ENCODE measurements around the gene MAP2K7. TPM values are rescaled to one million over a fixed set of nuclear protein-coding genes. Genes with fewer than 3 reads are reported as not detected.
"Not testable (repeated sequence)": the region's sequence is repeated elsewhere in the genome, so short reads cannot be mapped to it uniquely, and the experiment has no call there.

Gene MAP2K7
- total RNA-seq, 2 donors from 2014 or later: 104 to 107 TPM

GRCh38 chr19:7911508-7912143 lies 7.9 kb downstream of the MAP2K7 start:
- Mint-ChIP-seq H3K27ac (no peak overlapping the region), H3K27me3 (peaks cover 6% of the 10 kb centered on the region), H3K4me1 (peaks cover 13% of the 10 kb centered on the region), H3K36me3 (ENCODE audit: low read depth) (peaks cover 11% of the 10 kb centered on the region), H3K4me3 (no peak overlapping the region)
- no peak for DNase-seq
- ATAC-seq: no peak
- no peaks in the 10 kb centered on the region for H3K9me3 ChIP-seq (ENCODE audit: control insufficient read depth, low read length, poor library complexity, severe bottlenecking)

GRCh38 chr19:7912144-7912696 lies 8.5 kb downstream of the MAP2K7 start:
- DNase-seq: no peak
- Mint-ChIP-seq H3K4me1 (peaks cover 13% of the 10 kb centered on the region), H3K27me3 (peaks cover 6% of the 10 kb centered on the region), H3K4me3 (no peak overlapping the region), H3K36me3 (ENCODE audit: low read depth) (peaks cover 11% of the 10 kb centered on the region), H3K27ac (no peak overlapping the region)
- H3K9me3 ChIP-seq (ENCODE audit: control insufficient read depth, low read length, poor library complexity, severe bottlenecking): no peaks in the 10 kb centered on the region
- no peak for ATAC-seq

- Mint-ChIP-seq H3K4me3 (peak overlapping the region; percentile 59), H3K27ac (no peak overlapping the region), H3K27me3 (peaks cover 6% of the 10 kb centered on the region), H3K36me3 (ENCODE audit: low read depth) (peaks cover 11% of the 10 kb centered on the region), H3K4me1 (peaks cover 11% of the 10 kb centered on the region)
- ATAC-seq (no peak), DNase-seq (no peak)
- no peaks in the 10 kb centered on the region for H3K9me3 ChIP-seq (ENCODE audit: control insufficient read depth, low read length, poor library complexity, severe bottlenecking)
Measured at GRCh38 chr19:7912697-7913564, 9.3 kb downstream of the MAP2K7 start.

GRCh38 chr19:7913652-7914051 lies 10.0 kb downstream of the MAP2K7 start:
- peaks cover 6% of the 10 kb centered on the region for H3K27me3 Mint-ChIP-seq
- H3K36me3 Mint-ChIP-seq (ENCODE audit: low read depth): peaks cover 11% of the 10 kb centered on the region
- peaks cover 14% of the 10 kb centered on the region for H3K4me1 Mint-ChIP-seq
- H3K4me3 Mint-ChIP-seq: no peak overlapping the region
- no peak overlapping the region for H3K27ac Mint-ChIP-seq
- ATAC-seq: no peak
- DNase-seq: no peak
- no peaks in the 10 kb centered on the region for H3K9me3 ChIP-seq (ENCODE audit: control insufficient read depth, low read length, poor library complexity, severe bottlenecking)

- ATAC-seq: no peak
- H3K36me3 Mint-ChIP-seq (ENCODE audit: low read depth): peaks cover 11% of the 10 kb centered on the region
Measured at GRCh38 chr19:7914099-7914498, 10.4 kb downstream of the MAP2K7 start.

GRCh38 chr19:7914598-7915045 lies 10.9 kb downstream of the MAP2K7 start, which contains the start of gene TGFBR3L:
TGFBR3L (plus strand) TSS chr19:7914830.
- peaks cover 6% of the 10 kb centered on the region for H3K27me3 Mint-ChIP-seq
- DNase-seq: no peak

More at GRCh38 chr19:7914099-7914498, 10.4 kb downstream of the MAP2K7 start:
- H3K27me3 Mint-ChIP-seq: peaks cover 6% of the 10 kb centered on the region
- H3K27ac Mint-ChIP-seq: no peak overlapping the region
- peaks cover 14% of the 10 kb centered on the region for H3K4me1 Mint-ChIP-seq
- no peaks in the 10 kb centered on the region for H3K9me3 ChIP-seq (ENCODE audit: control insufficient read depth, low read length, poor library complexity, severe bottlenecking)
- no peak overlapping the region for H3K4me3 Mint-ChIP-seq
- DNase-seq: no peak

GRCh38 chr19:7915250-7916102 lies 11.8 kb downstream of the MAP2K7 start:
- DNase-seq (no peak), ATAC-seq (no peak)
- H3K4me3 Mint-ChIP-seq: peak overlapping the region; percentile 86
- peak overlapping the region; percentile 14 for H3K27ac Mint-ChIP-seq
- no peaks in the 10 kb centered on the region for H3K9me3 ChIP-seq (ENCODE audit: control insufficient read depth, low read length, poor library complexity, severe bottlenecking)
- H3K4me1 Mint-ChIP-seq: peaks cover 20% of the 10 kb centered on the region
- peaks cover 10% of the 10 kb centered on the region for H3K27me3 Mint-ChIP-seq
- H3K36me3 Mint-ChIP-seq (ENCODE audit: low read depth): peaks cover 13% of the 10 kb centered on the region

More at GRCh38 chr19:7914598-7915045, 10.9 kb downstream of the MAP2K7 start, which contains the start of gene TGFBR3L:
- no peak for ATAC-seq
- H3K27ac Mint-ChIP-seq: no peak within 1 kb of the TSS
- H3K4me3 Mint-ChIP-seq: peak within 1 kb of the TSS; percentile 86
- peaks cover 11% of the 10 kb centered on the region for H3K36me3 Mint-ChIP-seq (ENCODE audit: low read depth)
- no peaks in the 10 kb centered on the region for H3K9me3 ChIP-seq (ENCODE audit: control insufficient read depth, low read length, poor library complexity, severe bottlenecking)
- peaks cover 15% of the 10 kb centered on the region for H3K4me1 Mint-ChIP-seq

- Mint-ChIP-seq H3K27ac (peak overlapping the region; percentile 14), H3K4me1 (peaks cover 22% of the 10 kb centered on the region), H3K36me3 (ENCODE audit: low read depth) (peaks cover 11% of the 10 kb centered on the region), H3K4me3 (peak overlapping the region; percentile 86), H3K27me3 (peaks cover 10% of the 10 kb centered on the region)
- DNase-seq (peak; percentile 46 to 57 (median 54)), ATAC-seq (no peak)
- H3K9me3 ChIP-seq (ENCODE audit: control insufficient read depth, low read length, poor library complexity, severe bottlenecking): no peaks in the 10 kb centered on the region
Measured at GRCh38 chr19:7916103-7916954, 12.7 kb downstream of the MAP2K7 start.

- Mint-ChIP-seq H3K27ac (no peak overlapping the region), H3K36me3 (ENCODE audit: low read depth) (peaks cover 8% of the 10 kb centered on the region), H3K4me3 (peak overlapping the region; percentile 86), H3K4me1 (peaks cover 24% of the 10 kb centered on the region), H3K27me3 (peaks cover 10% of the 10 kb centered on the region)
- no peak for ATAC-seq
- H3K9me3 ChIP-seq (ENCODE audit: control insufficient read depth, low read length, poor library complexity, severe bottlenecking): no peaks in the 10 kb centered on the region
- DNase-seq: no peak
Measured at GRCh38 chr19:7916955-7917266, 13.2 kb downstream of the MAP2K7 start.

GRCh38 chr19:7917267-7918061 lies 13.8 kb downstream of the MAP2K7 start:
- Mint-ChIP-seq H3K27ac (no peak overlapping the region), H3K4me3 (peak overlapping the region; percentile 86), H3K36me3 (ENCODE audit: low read depth) (peaks cover 6% of the 10 kb centered on the region), H3K4me1 (peaks cover 27% of the 10 kb centered on the region), H3K27me3 (peaks cover 10% of the 10 kb centered on the region)
- DNase-seq: peak; percentile 46 to 61 (median 50)
- no peaks in the 10 kb centered on the region for H3K9me3 ChIP-seq (ENCODE audit: control insufficient read depth, low read length, poor library complexity, severe bottlenecking)
- ATAC-seq: peak; percentile 21

GRCh38 chr19:7918062-7918614 lies 14.5 kb downstream of the MAP2K7 start:
- ATAC-seq; DNase-seq; H3K36me3 Mint-ChIP-seq (ENCODE audit: low read depth); H3K27ac Mint-ChIP-seq; H3K9me3 ChIP-seq (ENCODE audit: control insufficient read depth, low read length, poor library complexity, severe bottlenecking): not testable (repeated sequence)
- H3K4me1 Mint-ChIP-seq: peaks cover 24% of the 10 kb centered on the region
- H3K4me3 Mint-ChIP-seq: peak overlapping the region; percentile 78
- H3K27me3 Mint-ChIP-seq: peaks cover 10% of the 10 kb centered on the region
